Left ventricle myocardium inferior (tissue), 1 donor: ENCODE results near the gene SLC30A2. TPM values are rescaled to one million over a fixed set of nuclear protein-coding genes. Genes with fewer than 3 reads are reported as not detected.

Source experiments
- DNase-seq: peaks from one replicate; pipeline ENCODE4 v3.0.0-alpha.2; 2020
- H3K27ac ChIP-seq: fragments of 200-600 bp; replicated peaks from 2 replicates; pipeline ENCODE4 v1.8.0; 2021
- H3K27me3 ChIP-seq: fragments of 200-600 bp; 2 replicates; pipeline ENCODE4 v1.8.0; 2021; ENCODE audit warnings: low read depth
- H3K36me3 ChIP-seq: fragments of 200-600 bp; 2 replicates; pipeline ENCODE4 v1.8.0; 2021
- H3K4me1 ChIP-seq: fragments of 200-600 bp; 2 replicates; pipeline ENCODE4 v1.8.0; 2021
- H3K4me3 ChIP-seq: fragments of 200-600 bp; 2 replicates; pipeline ENCODE4 v1.8.0; 2021; ENCODE audit warnings: mild to moderate bottlenecking, moderate library complexity
- H3K9me3 ChIP-seq: fragments of 200-600 bp; replicated peaks from 2 replicates; pipeline ENCODE4 v1.8.0; 2021
- intact Hi-C: fragments of 100-400 bp; cut with micrococcal nuclease; formaldehyde crosslinking; loops from one replicate; pipeline ENCODE4 v1.11.0; 2022
- total RNA-seq: library from RNA; stranded (reverse); fragmentation: NEBNext Ultra II Directional; extraction: Animal tissue kit (Norgen Biotek cat#: 25700); gene quantifications from one replicate; pipeline ENCODE4 v1.2.1, GENCODE V29; 2021
- TF ChIP-seq, protein P1 (sequence below): fragments of 200-600 bp; IDR thresholded peaks from 2 replicates; pipeline ENCODE4 v1.8.0; 2021; ENCODE audit warnings: antibody characterized with exemption, mild to moderate bottlenecking, borderline replicate concordance
- donor health status: DM: no; HTN: yes; CAD: no; lungs with severe emphysema.

Gene SLC30A2
- total RNA-seq, 1 donor from 2014 or later = 7.1 TPM

DNA sequence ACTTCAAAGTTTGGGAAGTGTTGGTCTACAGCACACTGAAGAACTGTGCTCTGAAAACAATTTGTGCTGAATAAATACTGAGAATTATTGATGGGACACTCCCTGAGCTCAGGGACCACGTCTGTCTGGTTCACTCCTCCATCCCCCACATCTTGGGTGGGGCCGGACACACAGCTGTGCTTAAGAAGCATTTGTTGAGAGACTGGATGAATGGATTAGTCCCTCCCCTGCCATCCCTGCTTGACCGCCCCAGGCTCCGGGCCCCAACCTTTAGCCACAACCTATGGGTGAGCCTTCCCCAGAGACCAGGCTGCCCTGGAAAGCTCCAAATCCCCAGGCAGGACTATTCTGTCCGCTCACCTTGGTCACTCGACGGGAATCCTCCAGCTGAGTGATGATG, 14.0 kb upstream of the SLC30A2 start:
- Histone ChIP-seq H3K36me3 (peaks cover 78% of the 10 kb centered on the region), H3K4me1 (peaks cover 55% of the 10 kb centered on the region), H3K9me3 (no peaks in the 10 kb centered on the region), H3K27me3 (no peaks in the 10 kb centered on the region), H3K4me3 (no peak overlapping the region), H3K27ac (peak overlapping the region; percentile 96)
- no peak for DNase-seq
- intact Hi-C loops = no loop called here
- TF ChIP-seq, protein P1, sequence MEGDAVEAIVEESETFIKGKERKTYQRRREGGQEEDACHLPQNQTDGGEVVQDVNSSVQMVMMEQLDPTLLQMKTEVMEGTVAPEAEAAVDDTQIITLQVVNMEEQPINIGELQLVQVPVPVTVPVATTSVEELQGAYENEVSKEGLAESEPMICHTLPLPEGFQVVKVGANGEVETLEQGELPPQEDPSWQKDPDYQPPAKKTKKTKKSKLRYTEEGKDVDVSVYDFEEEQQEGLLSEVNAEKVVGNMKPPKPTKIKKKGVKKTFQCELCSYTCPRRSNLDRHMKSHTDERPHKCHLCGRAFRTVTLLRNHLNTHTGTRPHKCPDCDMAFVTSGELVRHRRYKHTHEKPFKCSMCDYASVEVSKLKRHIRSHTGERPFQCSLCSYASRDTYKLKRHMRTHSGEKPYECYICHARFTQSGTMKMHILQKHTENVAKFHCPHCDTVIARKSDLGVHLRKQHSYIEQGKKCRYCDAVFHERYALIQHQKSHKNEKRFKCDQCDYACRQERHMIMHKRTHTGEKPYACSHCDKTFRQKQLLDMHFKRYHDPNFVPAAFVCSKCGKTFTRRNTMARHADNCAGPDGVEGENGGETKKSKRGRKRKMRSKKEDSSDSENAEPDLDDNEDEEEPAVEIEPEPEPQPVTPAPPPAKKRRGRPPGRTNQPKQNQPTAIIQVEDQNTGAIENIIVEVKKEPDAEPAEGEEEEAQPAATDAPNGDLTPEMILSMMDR = no peak

DNA sequence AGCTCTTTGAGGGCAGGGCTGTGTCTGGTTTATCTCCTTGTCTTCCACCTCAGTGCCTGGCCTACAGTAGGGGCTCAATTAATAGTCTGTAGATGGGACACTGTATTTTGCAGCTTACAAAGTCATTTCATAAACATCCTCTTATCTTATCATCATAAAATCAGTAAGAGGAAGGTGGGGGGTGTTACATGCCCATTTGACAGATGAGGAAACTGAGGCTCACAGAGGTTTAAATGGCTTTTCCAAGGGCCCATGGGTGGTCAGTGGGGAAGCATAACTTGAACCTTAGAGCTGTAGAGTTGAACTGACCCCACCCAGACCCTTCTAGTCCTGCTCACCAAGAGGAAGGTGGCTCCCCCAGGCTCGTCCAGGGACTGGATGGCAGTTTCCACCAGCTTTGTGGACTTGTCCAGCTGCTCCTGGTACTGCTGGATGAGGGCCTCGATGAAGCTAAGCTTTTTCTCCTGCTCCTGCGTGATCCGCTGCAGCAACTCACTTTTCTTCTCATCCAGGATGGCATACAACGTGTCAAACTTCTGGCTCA, 12.2 kb upstream of the SLC30A2 start:
- Histone ChIP-seq H3K27me3 (peaks cover 16% of the 10 kb centered on the region), H3K36me3 (peaks cover 82% of the 10 kb centered on the region), H3K27ac (no peak overlapping the region), H3K4me3 (no peak overlapping the region), H3K4me1 (peaks cover 73% of the 10 kb centered on the region), H3K9me3 (no peaks in the 10 kb centered on the region)
- no peak for DNase-seq
- intact Hi-C loops = no loop called here
- TF ChIP-seq, protein P1 = no peak

DNA sequence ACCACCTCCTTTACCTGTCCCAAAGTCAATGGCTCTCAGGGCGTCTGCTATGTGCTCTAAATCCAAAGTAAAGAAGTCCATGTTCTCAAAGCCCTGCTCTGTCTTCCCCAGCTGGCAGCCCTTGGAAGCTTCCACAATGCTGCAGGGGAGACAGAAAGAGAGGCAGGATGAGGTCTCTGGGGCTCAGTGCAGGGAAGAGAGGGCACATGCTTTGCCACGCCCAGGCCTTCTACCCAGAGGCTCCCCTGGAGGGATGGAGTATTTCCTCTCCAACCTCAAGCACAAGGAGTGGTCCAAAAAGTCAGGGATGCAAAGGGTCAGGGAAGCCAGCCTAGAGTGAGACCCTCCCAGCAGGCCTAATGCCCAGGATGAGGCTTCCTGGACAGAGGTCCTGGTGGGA, 11.3 kb upstream of the SLC30A2 start:
- Histone ChIP-seq H3K9me3 (no peaks in the 10 kb centered on the region), H3K36me3 (peaks cover 85% of the 10 kb centered on the region), H3K27me3 (peaks cover 23% of the 10 kb centered on the region), H3K4me3 (no peak overlapping the region), H3K4me1 (peaks cover 83% of the 10 kb centered on the region), H3K27ac (no peak overlapping the region)
- TF ChIP-seq, protein P1 = no peak
- intact Hi-C loops = no loop called here
- no peak for DNase-seq

DNA sequence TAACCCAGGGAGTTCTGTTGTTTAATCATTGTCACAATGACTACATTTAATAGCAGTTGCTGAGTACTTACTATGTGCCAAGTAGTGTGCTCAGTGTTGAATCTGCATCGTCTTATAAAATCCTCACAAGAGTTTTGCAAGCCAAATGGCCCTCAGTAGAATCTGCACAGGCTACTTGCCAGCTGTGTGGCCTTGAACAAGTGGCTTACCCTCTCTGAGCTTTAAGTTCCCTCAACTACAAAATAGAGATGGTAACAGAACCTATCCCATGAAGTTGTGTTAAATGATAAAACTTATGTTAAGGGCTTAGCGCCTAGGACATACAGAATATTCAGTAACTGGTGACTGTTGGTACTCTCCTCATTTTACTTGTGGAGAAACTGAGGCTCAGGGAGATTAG, 9.1 kb upstream of the SLC30A2 start:
- intact Hi-C loops = no loop called here
- TF ChIP-seq, protein P1 = no peak
- Histone ChIP-seq H3K27me3 (peaks cover 27% of the 10 kb centered on the region), H3K27ac (peak overlapping the region; percentile 39), H3K9me3 (no peaks in the 10 kb centered on the region), H3K4me3 (no peak overlapping the region), H3K4me1 (peaks cover 74% of the 10 kb centered on the region), H3K36me3 (peaks cover 74% of the 10 kb centered on the region)
- no peak for DNase-seq

DNA sequence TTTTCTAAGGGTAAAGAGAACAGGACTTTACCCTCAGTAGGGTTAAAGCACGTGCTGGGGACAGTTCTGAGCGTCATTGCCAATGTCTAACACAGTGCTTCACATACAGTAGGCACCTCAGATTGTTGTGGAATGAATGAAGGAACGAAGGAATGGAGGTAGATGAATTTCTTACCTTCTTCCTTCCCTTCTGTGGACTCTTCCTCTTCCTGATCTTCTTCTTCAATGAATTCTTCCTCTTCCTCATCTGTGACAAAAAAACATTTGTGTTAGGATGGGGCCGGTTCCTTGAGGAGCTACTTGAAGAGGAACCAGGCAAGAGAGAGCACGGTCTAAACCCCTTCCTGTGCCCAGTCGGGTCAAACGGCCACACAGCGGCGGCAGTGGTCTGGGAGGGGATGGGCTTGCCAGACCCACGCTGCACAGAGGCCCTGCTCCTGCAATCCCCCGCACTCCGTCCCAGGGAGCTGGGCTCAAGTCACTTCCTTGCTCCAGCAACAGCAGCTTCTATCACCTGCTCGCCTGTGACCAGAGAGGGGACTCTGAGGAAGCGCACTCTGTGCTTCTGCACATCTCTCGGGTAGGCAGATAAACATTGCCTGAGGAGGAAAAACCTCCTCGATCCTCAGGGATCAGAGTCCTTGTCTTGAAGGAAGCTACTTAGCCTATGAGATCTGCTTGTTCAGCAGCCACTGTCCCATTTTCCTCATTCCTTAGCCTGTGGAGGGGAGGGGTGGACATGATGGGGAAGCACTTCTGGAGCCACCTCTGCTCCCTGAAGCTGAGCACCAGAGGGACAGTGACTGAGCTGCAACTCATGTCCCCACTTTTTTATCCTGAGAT, 8.0 kb upstream of the SLC30A2 start:
- Histone ChIP-seq H3K36me3 (peaks cover 66% of the 10 kb centered on the region), H3K27ac (peak overlapping the region; percentile 39), H3K4me3 (no peak overlapping the region), H3K4me1 (peaks cover 66% of the 10 kb centered on the region), H3K27me3 (peaks cover 38% of the 10 kb centered on the region), H3K9me3 (no peaks in the 10 kb centered on the region)
- DNase-seq = no peak
- TF ChIP-seq, protein P1 = no peak
- intact Hi-C loops = no loop called here
